GM19238 (cell line): ENCODE measurements around the gene TRIM2.

Source experiments
- DNase-seq: peaks from one replicate; pipeline ENCODE4 v3.0.0; 2011; ENCODE audit warnings: low spot score; ENCODE audit not compliant: insufficient read length

The TRIM2 gene

GRCh38 chr4:153248641-153249198 lies 44.5 kb downstream of the TRIM2 start:
- no peak for DNase-seq

DNA sequence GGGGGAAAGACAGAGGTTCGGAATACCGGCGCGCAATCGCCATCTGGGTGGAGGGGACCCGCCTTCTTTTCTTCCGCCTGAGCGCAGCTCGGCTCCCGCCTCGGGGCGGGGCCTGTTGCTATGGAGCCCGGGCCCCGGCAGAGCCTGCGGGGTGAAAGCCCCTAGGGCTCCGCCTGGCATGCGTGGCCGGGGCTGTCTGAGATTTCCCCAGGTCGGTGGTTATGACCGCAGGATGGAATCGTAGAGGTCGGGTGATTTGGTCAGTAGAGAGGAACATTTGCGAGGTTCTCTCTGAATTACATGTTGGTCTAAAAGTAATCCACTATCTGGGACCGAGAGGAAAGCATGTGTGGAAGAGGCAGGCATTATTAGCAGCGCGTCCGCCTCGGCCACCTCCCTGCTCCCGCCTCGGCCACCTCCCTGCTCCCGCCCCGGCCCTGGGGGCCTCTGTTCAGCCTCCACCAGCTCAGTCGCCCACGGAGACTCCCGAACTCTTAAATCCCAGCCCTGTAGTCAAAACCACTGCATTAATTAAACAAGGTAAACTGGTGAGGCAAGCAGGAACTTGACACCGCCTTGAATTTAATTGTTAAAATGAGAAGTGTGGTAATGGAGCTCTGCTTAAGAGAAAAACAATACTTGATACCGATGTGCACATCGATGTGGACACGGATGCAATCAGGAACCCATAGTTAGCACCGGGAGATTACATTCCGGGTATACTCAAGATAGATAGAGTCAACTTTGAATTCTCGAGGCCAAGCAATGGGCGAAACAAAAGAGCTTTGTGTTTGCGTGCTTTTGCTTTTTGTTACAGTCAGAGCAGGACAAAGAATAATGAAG lies 45.2 kb downstream of the TRIM2 start:
- DNase-seq: peak; percentile 94

DNA sequence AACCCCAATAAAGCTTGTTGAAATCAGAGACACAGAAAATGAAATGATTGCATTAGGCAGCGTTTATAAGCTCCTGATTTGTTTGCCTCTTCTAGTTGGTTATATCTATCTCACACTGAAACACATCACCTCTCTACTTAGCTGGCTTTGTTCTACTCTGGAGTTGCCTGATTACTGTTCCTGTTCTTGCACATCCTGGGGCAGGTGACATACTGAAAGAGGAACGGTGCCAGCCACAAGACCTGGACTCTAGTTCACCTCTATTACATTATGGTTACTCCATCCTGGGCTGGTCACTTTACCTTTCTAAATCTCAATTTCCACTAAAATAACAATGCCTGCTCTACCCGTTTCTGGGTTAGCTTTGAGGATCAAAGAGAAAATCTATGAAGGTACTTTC lies 47.9 kb downstream of the TRIM2 start:
- no peak for DNase-seq

GRCh38 chr4:153255233-153255632 lies 51.0 kb downstream of the TRIM2 start:
- no peak for DNase-seq

GRCh38 chr4:153257151-153257620 lies 52.9 kb downstream of the TRIM2 start:
- no peak for DNase-seq

GRCh38 chr4:153257991-153258390 lies 53.7 kb downstream of the TRIM2 start:
- no peak for DNase-seq

GRCh38 chr4:153258750-153259149 lies 54.5 kb downstream of the TRIM2 start:
- no peak for DNase-seq

DNA sequence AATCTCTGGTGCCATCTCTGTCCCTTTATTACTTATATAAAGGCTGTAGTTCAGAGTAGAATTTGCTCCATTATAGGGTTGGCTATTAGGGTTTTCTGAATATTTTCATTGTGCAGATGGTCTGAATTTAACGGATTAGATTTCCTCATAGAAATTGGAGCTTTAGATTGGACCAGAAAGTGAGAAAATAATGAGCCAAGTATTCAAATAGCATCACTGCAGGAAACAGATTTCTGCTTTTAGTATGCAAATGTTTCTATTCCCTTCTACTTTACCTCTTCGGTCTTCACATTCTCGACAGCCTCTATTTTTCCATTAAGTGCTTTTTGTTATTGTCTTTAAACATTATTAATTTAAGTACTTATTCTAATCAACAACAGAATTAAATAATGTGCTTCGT lies 55.4 kb downstream of the TRIM2 start:
- no peak for DNase-seq

- no peak for DNase-seq
Observed at GRCh38 chr4:153260132-153260531, 55.9 kb downstream of the TRIM2 start.

GRCh38 chr4:153260553-153261300 lies 56.5 kb downstream of the TRIM2 start:
- DNase-seq: no peak

GRCh38 chr4:153261461-153261860 lies 57.2 kb downstream of the TRIM2 start:
- DNase-seq: no peak

GRCh38 chr4:153261914-153262313 lies 57.7 kb downstream of the TRIM2 start:
- no peak for DNase-seq

DNA sequence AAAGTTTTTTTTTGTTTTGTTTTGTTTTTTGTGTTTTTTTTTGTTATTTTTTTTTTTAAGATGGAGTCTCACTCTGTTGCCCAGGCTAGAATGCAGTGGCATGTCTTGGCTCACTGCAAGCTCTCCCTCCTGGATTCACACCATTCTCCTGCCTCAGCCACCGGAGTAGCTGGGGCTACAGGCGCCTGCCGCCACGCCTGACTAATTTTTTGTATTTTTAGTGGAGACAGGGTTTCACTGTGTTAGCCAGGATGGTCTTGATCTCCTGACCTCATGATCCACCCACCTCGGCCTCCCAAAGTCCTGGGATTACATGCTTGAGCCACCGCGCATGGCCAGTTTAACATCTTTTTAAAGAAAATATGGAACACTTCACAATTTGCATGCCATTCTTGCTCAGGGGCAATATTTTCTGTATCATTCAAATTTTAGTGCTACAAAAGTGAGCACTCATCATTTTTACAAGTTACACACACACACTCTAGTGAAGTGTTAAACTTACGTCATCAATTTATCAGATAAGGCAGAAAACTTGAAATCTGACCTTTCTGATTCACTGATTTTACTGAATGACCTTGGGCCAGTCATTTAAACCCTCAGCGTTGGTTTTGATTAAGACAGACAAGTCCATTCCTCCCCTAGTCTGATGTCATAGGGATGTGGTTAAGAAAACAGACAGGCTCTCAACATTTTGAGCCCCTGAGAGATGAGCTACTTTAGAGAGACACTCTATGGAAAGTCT lies 61.2 kb downstream of the TRIM2 start:
- no peak for DNase-seq

DNA sequence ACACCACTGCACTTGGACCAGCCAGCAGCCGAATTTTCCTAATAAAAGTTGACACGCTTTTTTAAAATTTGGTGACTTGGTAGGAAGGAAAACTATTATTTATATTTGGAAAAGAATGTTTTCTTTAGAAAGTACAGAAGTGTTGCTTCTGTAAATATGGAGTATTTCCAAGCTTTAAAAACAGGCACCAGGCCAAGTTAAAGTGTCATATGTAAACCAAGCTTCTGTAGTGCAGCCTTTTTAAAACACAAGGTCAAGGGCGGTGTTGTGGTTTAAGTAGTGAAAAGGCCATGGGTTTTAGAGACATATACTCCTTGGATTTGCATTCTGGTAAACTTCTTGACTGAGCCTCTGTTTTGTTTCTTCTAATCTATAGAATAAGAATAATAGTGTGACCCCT lies 62.7 kb downstream of the TRIM2 start:
- no peak for DNase-seq

DNA sequence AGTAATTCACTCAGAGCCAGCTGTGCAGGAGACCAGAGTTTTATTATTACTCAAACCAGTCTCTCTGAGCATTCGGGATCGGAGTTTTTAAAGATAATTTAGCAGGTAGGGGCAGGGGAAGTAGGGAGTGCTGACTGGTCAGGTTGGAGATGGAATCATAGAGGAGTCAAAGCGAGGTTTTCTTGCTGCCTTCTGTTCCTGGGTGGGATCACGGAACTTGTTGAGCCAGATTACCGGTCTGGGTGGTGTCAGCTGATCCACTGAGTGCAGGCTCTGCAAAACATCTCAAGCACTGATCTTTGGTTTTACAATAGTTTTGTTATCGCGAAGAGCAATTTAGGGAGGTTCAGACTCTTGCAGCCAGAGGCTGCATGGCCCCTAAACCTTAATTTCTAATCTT lies 63.6 kb downstream of the TRIM2 start:
- DNase-seq: no peak

GRCh38 chr4:153268295-153268694 lies 64.1 kb downstream of the TRIM2 start:
- no peak for DNase-seq

DNA sequence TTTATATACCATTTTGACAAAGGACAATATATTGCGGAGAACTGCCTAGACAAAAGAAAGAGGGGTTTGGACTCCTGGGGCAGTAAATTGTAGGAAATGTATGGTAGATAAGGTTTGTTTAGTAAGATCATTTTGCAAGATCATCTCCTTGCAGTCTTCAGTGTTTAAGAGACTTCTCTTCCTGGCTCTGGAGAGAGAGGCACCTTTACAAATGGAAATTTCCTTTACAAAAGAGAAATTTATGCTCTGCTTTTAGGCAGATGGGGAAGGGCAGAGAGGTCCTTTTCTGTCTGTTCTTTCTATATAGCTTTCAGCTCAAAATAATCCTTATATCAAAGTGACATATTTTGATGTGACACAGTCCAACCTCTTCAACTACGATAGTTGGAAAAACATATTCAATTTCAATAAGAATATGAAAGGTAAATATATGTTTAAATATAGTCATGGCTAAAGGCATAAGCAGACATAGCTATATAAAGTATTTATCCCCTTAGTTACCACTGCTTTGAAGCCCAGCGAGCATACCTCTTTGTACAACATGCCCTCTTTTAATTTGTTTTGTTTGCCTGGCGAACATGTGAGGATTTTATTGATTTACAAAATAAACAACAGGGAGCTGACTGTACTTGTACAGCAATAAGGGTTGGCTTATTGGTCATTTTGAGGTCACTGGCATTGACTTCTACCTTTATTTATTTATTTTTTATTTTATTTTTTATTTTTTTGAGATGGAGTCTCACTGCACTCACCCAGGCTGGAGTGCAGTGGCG lies 65.2 kb downstream of the TRIM2 start:
- no peak for DNase-seq

GRCh38 chr4:153270361-153270760 lies 66.1 kb downstream of the TRIM2 start:
- no peak for DNase-seq

DNA sequence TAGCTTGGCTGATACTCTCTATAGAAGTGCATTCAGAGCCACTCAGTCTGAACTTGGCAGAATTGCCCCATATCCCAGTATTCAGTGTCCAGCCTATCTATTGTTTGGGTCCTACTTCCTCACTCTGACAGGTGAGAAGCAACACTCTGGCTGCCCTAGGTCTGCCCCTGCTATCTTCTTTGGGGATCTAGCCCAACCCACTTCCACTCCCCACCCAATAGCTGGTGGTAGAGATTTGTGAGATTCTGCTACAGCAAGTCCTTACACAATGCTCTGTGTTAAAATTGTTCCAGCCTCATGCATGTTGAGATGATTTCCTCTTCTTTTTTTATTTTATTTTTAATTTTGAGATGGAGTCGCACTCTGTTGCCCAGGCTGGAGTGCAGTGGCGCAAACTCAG lies 67.6 kb downstream of the TRIM2 start:
- no peak for DNase-seq

GRCh38 chr4:153273751-153274150 lies 69.5 kb downstream of the TRIM2 start:
- DNase-seq: no peak

DNA sequence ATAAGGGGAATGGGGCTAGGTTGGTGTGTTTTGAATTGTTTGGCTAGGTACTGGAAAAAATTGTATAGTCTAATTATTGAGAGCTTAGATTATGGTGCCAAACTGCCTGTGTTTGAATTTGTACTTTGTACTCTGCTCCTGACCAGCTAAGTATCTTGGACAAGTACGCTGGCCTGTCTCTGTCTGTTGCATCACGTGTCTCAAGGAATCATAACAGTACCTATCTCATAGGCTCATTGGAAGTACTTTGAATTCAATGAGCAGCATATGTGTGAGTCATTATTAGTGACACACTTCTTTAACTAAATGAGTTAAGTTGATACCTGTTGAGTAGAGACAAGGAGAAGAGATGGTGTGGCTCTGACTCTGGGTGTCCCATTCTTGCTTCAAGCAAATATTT lies 70.7 kb downstream of the TRIM2 start:
- DNase-seq: no peak
